Measurements from ENCODE around the gene GPATCH3.

DNA sequence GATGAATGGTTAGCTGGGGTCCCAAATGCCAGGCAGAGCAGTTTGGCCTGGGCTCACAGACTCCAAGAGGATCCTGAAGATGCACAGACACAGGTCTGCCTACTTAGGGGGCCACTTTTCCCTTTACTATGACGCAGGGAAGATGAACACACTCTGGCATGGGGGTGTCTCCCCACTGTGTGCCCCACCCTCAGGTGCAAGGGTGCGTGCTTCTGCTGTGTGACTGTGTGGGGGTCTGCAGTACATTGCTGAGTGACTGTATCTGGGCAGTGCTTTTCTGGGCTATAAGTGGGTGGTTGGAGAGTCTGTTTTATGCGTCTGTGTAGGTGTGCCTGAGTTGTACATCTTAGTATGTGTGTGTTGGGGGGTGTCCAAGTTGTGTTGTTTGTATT, 9.7 kb upstream of the GPATCH3 start:
- TF ChIP-seq POLR2A (IDR thresholded peaks at IDR 0.05; ENCODE audit: low read length) (no peak), GATA1 (IDR thresholded peaks at IDR 0.05; ENCODE audit: low read depth, low read length) (no peak)

All from erythroblast (primary cell).